CD4-positive, alpha-beta T cell treated with Interleukin-4 for 1 hour (primary cell): ENCODE measurements around the gene ARHGEF40.

ENCODE experiments used
- DNase-seq, 2 donors: peaks; one replicate each; pipeline ENCODE4 v3.0.0-alpha.2; 2020 to 2022

ARHGEF40 gene

GRCh38 chr14:21098892-21099595, 28.9 kb downstream of the ARHGEF40 start:
- DNase-seq: no peak

GRCh38 chr14:21099596-21099985, 29.5 kb downstream of the ARHGEF40 start:
- DNase-seq: no peak

- DNase-seq: no peak
Observed at GRCh38 chr14:21100931-21101330, 30.8 kb downstream of the ARHGEF40 start, which contains the start of gene TMEM253. TMEM253 (plus strand) TSS chr14:21101066; CDS start chr14:21101344, 278 bp downstream.

GRCh38 chr14:21101802-21102413, 31.8 kb downstream of the ARHGEF40 start:
- no peak for DNase-seq

- DNase-seq: no peak
Observed at GRCh38 chr14:21102521-21103410, 32.7 kb downstream of the ARHGEF40 start.

GRCh38 chr14:21103411-21103709, 33.3 kb downstream of the ARHGEF40 start:
- DNase-seq: no peak

- DNase-seq: peak; percentile 94 to 95
Observed at GRCh38 chr14:21103710-21104447, 33.8 kb downstream of the ARHGEF40 start.

GRCh38 chr14:21104448-21105060, 34.5 kb downstream of the ARHGEF40 start:
- DNase-seq: peak; percentile 66 to 70

- DNase-seq: no peak
Observed at GRCh38 chr14:21105095-21105494, 35.0 kb downstream of the ARHGEF40 start.

GRCh38 chr14:21106176-21106497, 36.0 kb downstream of the ARHGEF40 start:
- no peak for DNase-seq

GRCh38 chr14:21106498-21107282, 36.6 kb downstream of the ARHGEF40 start:
- peak; percentile 82 to 84 for DNase-seq

- DNase-seq: no peak
Observed at GRCh38 chr14:21107283-21107800, 37.2 kb downstream of the ARHGEF40 start.

GRCh38 chr14:21108791-21109190, 38.7 kb downstream of the ARHGEF40 start:
- DNase-seq: no peak

GRCh38 chr14:21109377-21110138, 39.5 kb downstream of the ARHGEF40 start:
- DNase-seq: no peak

GRCh38 chr14:21112255-21112654, 42.2 kb downstream of the ARHGEF40 start:
- no peak for DNase-seq

- DNase-seq: no peak
Observed at GRCh38 chr14:21113369-21113768, 43.3 kb downstream of the ARHGEF40 start.

GRCh38 chr14:21118933-21119332, 48.8 kb downstream of the ARHGEF40 start:
- DNase-seq: no peak

GRCh38 chr14:21120686-21121085, 50.6 kb downstream of the ARHGEF40 start:
- no peak for DNase-seq

GRCh38 chr14:21121122-21121521, 51.0 kb downstream of the ARHGEF40 start:
- DNase-seq: no peak

GRCh38 chr14:21123429-21123828, 53.3 kb downstream of the ARHGEF40 start:
- no peak for DNase-seq

GRCh38 chr14:21133901-21134300, 63.8 kb downstream of the ARHGEF40 start:
- no peak for DNase-seq
